ENCODE data around the gene FEZ2. TPM values are rescaled to one million over a fixed set of nuclear protein-coding genes. Genes with fewer than 3 reads are reported as not detected.

FEZ2 gene
- total RNA-seq, 2 experiments from 2014 or later, result 9.1 to 12.2 TPM

DNA sequence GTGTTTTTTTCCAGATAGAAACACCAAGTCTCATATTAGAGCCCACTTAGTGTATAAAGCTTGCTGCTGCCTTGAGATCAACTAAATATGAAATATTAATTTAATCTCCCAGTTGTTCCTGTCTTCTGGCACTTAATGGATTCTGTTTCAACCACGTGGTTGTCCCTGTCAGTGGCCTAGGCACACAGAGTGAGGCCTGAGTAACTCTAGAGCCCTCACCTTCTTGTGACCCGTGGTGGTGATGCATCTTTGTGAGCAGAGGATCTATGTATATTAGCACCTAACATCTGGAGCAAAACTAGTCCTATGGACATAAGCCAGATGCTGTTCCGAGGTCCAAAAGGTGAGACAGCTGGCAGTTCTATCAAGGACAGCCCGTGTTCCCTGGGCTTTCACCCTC, 74.8 kb downstream of the FEZ2 start:
- ATAC-seq (no peak), DNase-seq (no peak)
- POLR2A ChIA-PET, result no interaction called here
- Mint-ChIP-seq H3K9me3 (ENCODE audit: low read depth) (no peaks in the 10 kb centered on the region), H3K27me3 (no peaks in the 10 kb centered on the region), H3K4me1 (no peaks in the 10 kb centered on the region), H3K36me3 (ENCODE audit: low read depth) (peaks cover 4% of the 10 kb centered on the region), H3K27ac (no peak overlapping the region), H3K4me3 (no peak overlapping the region)
- intact Hi-C loops (cut with DNase I, micrococcal nuclease), result no loop called here
- CTCF ChIA-PET, result interaction anchor here (0.9 to 1.2 kb wide), 3 partner anchors 10 to 19 kb away, joined by 3 to 4 read pairs (median 4); no protein-coding TSS in a partner anchor

DNA sequence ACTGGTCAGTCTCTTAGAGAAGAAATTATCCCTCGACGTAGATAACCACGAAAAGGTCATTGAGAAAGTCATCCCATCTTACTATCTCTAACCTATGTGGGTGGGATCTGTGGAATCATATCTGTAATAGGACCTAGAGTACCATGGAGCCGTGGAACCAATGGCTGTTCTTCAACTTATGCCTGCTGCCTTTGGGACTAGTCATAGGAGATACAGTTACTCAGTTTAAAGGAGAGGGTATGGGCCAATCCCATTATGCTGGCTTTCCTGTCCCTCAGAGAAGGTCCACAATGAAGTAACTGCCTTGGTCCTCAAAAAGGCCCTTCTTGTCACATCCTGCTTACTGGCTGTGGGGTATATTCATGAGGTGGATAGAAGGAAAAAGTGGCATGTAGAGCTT, 77.5 kb downstream of the FEZ2 start:
- Mint-ChIP-seq H3K27me3 (no peaks in the 10 kb centered on the region), H3K4me3 (no peak overlapping the region), H3K4me1 (no peaks in the 10 kb centered on the region), H3K9me3 (ENCODE audit: low read depth) (no peaks in the 10 kb centered on the region), H3K36me3 (ENCODE audit: low read depth) (peaks cover 11% of the 10 kb centered on the region), H3K27ac (no peak overlapping the region)
- no peak for ATAC-seq
- DNase-seq, result no peak
- intact Hi-C loops (cut with DNase I, micrococcal nuclease), result no loop called here
- CTCF ChIA-PET, result no interaction called here
- POLR2A ChIA-PET, result no interaction called here

DNA sequence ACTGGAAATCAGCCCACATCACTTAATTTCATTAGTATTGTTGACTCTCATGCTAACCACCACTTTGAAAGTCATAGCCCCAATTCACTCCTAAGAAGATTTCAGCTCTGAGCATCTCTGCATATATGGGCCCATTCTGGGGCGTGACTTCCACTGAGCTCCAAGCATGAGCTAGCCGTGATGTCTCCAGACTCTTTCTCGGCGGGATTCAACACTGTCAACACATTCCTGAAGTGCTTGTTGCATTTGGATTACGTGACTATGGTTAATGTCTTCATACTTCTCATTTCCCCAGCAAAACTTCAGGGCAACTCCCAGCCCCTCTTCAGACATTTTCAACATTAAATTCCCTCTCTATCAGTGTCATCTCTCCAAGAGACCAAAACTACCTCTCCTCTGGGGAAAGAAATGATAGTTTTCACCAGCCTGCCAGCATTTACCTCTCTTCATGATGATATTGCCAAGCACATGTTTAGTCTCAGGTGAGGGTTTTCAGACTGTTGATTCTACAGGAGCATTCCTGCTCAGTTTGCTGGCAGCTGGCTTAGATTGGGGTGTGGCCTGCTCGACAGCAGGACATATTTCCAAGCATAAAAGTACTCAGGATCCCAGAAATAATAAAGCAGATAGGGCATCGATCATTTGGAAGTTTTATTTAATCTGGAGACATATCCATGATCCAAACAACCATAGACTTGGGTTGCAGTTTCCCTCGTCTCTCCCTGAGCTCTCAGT, 81.7 kb downstream of the FEZ2 start:
- no peaks in the 10 kb centered on the region for H3K9me3 Mint-ChIP-seq (ENCODE audit: low read depth)
- intact Hi-C loops (cut with DNase I, micrococcal nuclease), result no loop called here
- CTCF ChIA-PET, result interaction anchor here (1.0 kb wide), 1 partner anchor 13 kb away, joined by 3 read pairs; no protein-coding TSS in a partner anchor
- H3K4me3 Mint-ChIP-seq, result no peak overlapping the region
- H3K4me1 Mint-ChIP-seq, result no peaks in the 10 kb centered on the region
- no peaks in the 10 kb centered on the region for H3K27me3 Mint-ChIP-seq
- ATAC-seq (no peak), DNase-seq (no peak)
- POLR2A ChIA-PET, result no interaction called here
- H3K36me3 Mint-ChIP-seq (ENCODE audit: low read depth), result peaks cover 9% of the 10 kb centered on the region
- no peak overlapping the region for H3K27ac Mint-ChIP-seq

GRCh38 chr2:36515538-36515937, 82.4 kb downstream of the FEZ2 start:
- no peak overlapping the region for H3K27ac Mint-ChIP-seq
- no peaks in the 10 kb centered on the region for H3K9me3 Mint-ChIP-seq (ENCODE audit: low read depth)
- ChIA-PET POLR2A (no interaction called here), CTCF (interaction anchor here (0.6 kb wide), 1 partner anchor 111 kb away, joined by 3 read pairs; no protein-coding TSS in a partner anchor)
- DNase-seq (no peak), ATAC-seq (no peak)
- H3K36me3 Mint-ChIP-seq (ENCODE audit: low read depth), result peaks cover 9% of the 10 kb centered on the region
- intact Hi-C loops (cut with DNase I, micrococcal nuclease), result no loop called here
- no peak overlapping the region for H3K4me3 Mint-ChIP-seq
- H3K4me1 Mint-ChIP-seq, result no peaks in the 10 kb centered on the region
- H3K27me3 Mint-ChIP-seq, result no peaks in the 10 kb centered on the region

DNA sequence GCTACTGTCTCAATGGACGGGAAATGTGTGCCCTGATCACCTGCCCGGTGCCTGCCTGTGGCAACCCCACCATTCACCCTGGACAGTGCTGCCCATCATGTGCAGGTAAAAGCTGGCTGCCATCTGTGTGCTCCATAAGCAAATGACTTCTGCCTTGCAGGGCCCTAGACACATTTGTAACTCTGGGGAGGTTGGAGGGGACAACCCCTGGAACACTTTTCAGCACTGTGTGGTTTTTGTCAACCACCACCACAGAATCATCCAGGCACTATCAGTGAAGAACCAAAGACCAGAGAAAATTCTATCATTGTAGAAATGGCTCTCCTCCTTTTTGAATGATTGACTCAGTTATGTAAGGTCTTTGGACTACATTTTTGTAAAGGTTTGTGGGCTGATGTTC, 84.3 kb downstream of the FEZ2 start:
- Mint-ChIP-seq H3K27me3 (no peaks in the 10 kb centered on the region), H3K27ac (no peak overlapping the region), H3K4me1 (no peaks in the 10 kb centered on the region), H3K9me3 (ENCODE audit: low read depth) (no peaks in the 10 kb centered on the region), H3K4me3 (no peak overlapping the region), H3K36me3 (ENCODE audit: low read depth) (peaks cover 9% of the 10 kb centered on the region)
- ChIA-PET POLR2A (no interaction called here), CTCF (no interaction called here)
- intact Hi-C loops (cut with DNase I, micrococcal nuclease), result loop anchor here in 1 of 2 experiments (5.0 kb wide), 1 partner anchor 139 kb away; no protein-coding TSS in a partner anchor
- ATAC-seq (no peak), DNase-seq (no peak)

GRCh38 chr2:36512705-36513104, 85.3 kb downstream of the FEZ2 start:
- CTCF ChIA-PET, result interaction anchor here (0.8 to 1.4 kb wide), 2 partner anchors 10 to 160 kb away, joined by 3 to 4 read pairs; no protein-coding TSS in a partner anchor
- peaks cover 9% of the 10 kb centered on the region for H3K36me3 Mint-ChIP-seq (ENCODE audit: low read depth)
- POLR2A ChIA-PET, result no interaction called here
- intact Hi-C loops (cut with DNase I, micrococcal nuclease), result loop anchor here in 1 of 2 experiments (5.0 kb wide), 1 partner anchor 140 kb away; no protein-coding TSS in a partner anchor
- H3K27me3 Mint-ChIP-seq, result no peaks in the 10 kb centered on the region
- no peak overlapping the region for H3K27ac Mint-ChIP-seq
- H3K4me1 Mint-ChIP-seq, result no peaks in the 10 kb centered on the region
- DNase-seq (no peak), ATAC-seq (no peak)
- H3K9me3 Mint-ChIP-seq (ENCODE audit: low read depth), result no peaks in the 10 kb centered on the region
- H3K4me3 Mint-ChIP-seq, result no peak overlapping the region

DNA sequence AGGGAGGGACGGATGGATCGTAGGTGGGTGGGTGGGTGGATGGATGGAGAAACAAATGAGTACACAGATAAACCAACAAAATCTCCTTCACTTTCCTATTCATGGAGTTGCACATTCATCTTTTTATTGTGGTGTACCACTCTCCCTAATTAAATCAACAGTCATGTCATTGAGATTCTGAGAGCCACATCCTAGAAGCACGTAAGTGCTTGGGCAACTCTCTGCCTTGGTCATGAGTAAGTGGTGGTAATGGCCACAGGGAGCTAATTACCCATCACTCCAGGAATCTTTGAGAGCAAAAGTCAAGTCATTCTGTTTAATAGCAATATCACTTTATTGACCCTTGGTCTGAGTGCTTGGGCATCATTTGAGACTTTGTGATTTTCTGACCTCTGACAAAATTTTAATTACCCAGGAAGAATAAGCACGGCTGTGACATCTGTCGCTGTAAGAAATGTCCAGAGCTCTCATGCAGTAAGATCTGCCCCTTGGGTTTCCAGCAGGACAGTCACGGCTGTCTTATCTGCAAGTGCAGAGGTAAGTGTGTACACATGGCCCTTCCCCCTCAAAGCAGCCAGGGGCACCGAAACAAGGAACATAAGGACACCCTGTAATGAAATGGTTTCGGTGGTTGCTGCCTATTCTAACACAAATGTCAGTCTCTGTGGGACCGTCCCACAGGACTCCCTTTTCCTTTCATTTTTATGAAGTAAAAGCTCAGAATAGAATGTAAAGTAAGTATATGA, 85.9 kb downstream of the FEZ2 start:
- intact Hi-C loops (cut with DNase I, micrococcal nuclease), result loop anchor here in 1 of 2 experiments (5.0 kb wide), 1 partner anchor 140 kb away; no protein-coding TSS in a partner anchor
- H3K36me3 Mint-ChIP-seq (ENCODE audit: low read depth), result peaks cover 7% of the 10 kb centered on the region
- no peak overlapping the region for H3K27ac Mint-ChIP-seq
- ChIA-PET POLR2A (no interaction called here), CTCF (interaction anchor here (0.8 to 1.4 kb wide), 2 partner anchors 11 to 159 kb away, joined by 3 to 4 read pairs; no protein-coding TSS in a partner anchor)
- no peaks in the 10 kb centered on the region for H3K9me3 Mint-ChIP-seq (ENCODE audit: low read depth)
- ATAC-seq (no peak), DNase-seq (no peak)
- no peak overlapping the region for H3K4me3 Mint-ChIP-seq
- H3K27me3 Mint-ChIP-seq, result no peaks in the 10 kb centered on the region
- no peaks in the 10 kb centered on the region for H3K4me1 Mint-ChIP-seq

GRCh38 chr2:36509075-36509474, 88.9 kb downstream of the FEZ2 start:
- Mint-ChIP-seq H3K36me3 (ENCODE audit: low read depth) (no peaks in the 10 kb centered on the region), H3K27me3 (no peaks in the 10 kb centered on the region), H3K27ac (no peak overlapping the region), H3K4me3 (no peak overlapping the region), H3K9me3 (ENCODE audit: low read depth) (no peaks in the 10 kb centered on the region), H3K4me1 (no peaks in the 10 kb centered on the region)
- POLR2A ChIA-PET, result no interaction called here
- ATAC-seq, result no peak
- no peak for DNase-seq
- intact Hi-C loops (cut with DNase I, micrococcal nuclease), result loop anchor here in 1 of 2 experiments (5.0 kb wide), 1 partner anchor 537 kb away; no protein-coding TSS in a partner anchor
- CTCF ChIA-PET, result interaction anchor here (1.0 kb wide), 1 partner anchor 113 kb away, joined by 3 read pairs; no protein-coding TSS in a partner anchor

DNA sequence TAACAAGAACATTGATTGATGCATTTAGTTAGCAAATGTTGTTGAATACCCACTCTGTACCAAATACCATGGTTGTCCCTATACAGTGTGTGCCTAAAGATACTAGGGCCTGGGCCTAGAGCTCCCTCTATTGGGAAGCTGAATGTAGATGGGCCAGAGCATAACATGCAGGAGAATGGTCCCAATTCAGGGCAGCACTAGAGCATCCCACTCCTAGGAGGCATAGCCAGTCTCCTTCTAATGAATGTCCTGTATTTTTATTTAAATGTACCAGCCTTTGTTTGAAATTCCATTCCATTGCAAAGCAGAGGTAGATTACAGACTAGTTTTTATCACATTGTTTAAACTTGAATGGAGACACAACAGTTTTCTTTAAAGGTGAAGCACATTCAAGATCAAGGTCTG, 90.6 kb downstream of the FEZ2 start:
- ChIA-PET POLR2A (no interaction called here), CTCF (interaction anchor here (1.6 kb wide), 1 partner anchor 10 kb away, joined by 4 read pairs; no protein-coding TSS in a partner anchor)
- H3K4me1 Mint-ChIP-seq, result no peaks in the 10 kb centered on the region
- H3K36me3 Mint-ChIP-seq (ENCODE audit: low read depth), result no peaks in the 10 kb centered on the region
- H3K27ac Mint-ChIP-seq, result no peak overlapping the region
- H3K27me3 Mint-ChIP-seq, result no peaks in the 10 kb centered on the region
- intact Hi-C loops (cut with DNase I, micrococcal nuclease), result loop anchor here (2.0 to 5.0 kb wide), 2 partner anchors 155 to 535 kb away; no protein-coding TSS in a partner anchor
- ATAC-seq, result peak; percentile 92
- no peak overlapping the region for H3K4me3 Mint-ChIP-seq
- DNase-seq, result peak; percentile 57
- H3K9me3 Mint-ChIP-seq (ENCODE audit: low read depth), result no peaks in the 10 kb centered on the region
